HG03432 (cell line): ENCODE measurements around the gene TNN.
A peak's percentile ranks its signal among the peaks of the same experiment; 100 is the strongest.
"Not testable (repeated sequence)": the region's sequence is repeated elsewhere in the genome, so short reads cannot be mapped to it uniquely, and the experiment has no call there.

Experiments used
- ATAC-seq: cut with Tn5 transposase; IDR thresholded peaks from one replicate; pipeline ENCODE4 v1.9.1; 2021; ENCODE audit warnings: mild to moderate bottlenecking, moderate library complexity; ENCODE audit not compliant: unreplicated experiment

TNN gene

GRCh38 chr1:175067362-175068106 lies at the start of gene TNN:
TNN (plus strand) TSS chr1:175067833; CDS start chr1:175077419, 9,586 bp downstream.
- ATAC-seq, result no peak

GRCh38 chr1:175019524-175019923 lies 48.1 kb upstream of the TNN start:
- ATAC-seq, result no peak

GRCh38 chr1:175023043-175023921 lies 44.4 kb upstream of the TNN start, which contains the start of gene MRPS14:
MRPS14 (minus strand) TSS chr1:175023425; CDS start chr1:175023408, 17 bp downstream.
- ATAC-seq, result peak; percentile 95

- not testable (repeated sequence) for ATAC-seq
Measured at GRCh38 chr1:175023922-175024242, 43.8 kb upstream of the TNN start.

GRCh38 chr1:175024773-175025172 lies 42.9 kb upstream of the TNN start:
- no peak for ATAC-seq

- ATAC-seq, result no peak
Measured at GRCh38 chr1:175033953-175034352, 33.7 kb upstream of the TNN start.

- no peak for ATAC-seq
Measured at GRCh38 chr1:175034775-175035174, 32.9 kb upstream of the TNN start.

- ATAC-seq, result no peak
Measured at GRCh38 chr1:175035865-175036264, 31.8 kb upstream of the TNN start.

GRCh38 chr1:175036476-175036875 lies 31.2 kb upstream of the TNN start:
- no peak for ATAC-seq

- ATAC-seq, result no peak
Measured at GRCh38 chr1:175037416-175037815, 30.2 kb upstream of the TNN start.

GRCh38 chr1:175040324-175040879 lies 27.2 kb upstream of the TNN start:
- no peak for ATAC-seq

- ATAC-seq, result no peak
Measured at GRCh38 chr1:175042650-175043049, 25.0 kb upstream of the TNN start.

- no peak for ATAC-seq
Measured at GRCh38 chr1:175043824-175044223, 23.8 kb upstream of the TNN start.

GRCh38 chr1:175044591-175044990 lies 23.0 kb upstream of the TNN start:
- ATAC-seq, result not testable (repeated sequence)

- no peak for ATAC-seq
Measured at GRCh38 chr1:175045097-175045496, 22.5 kb upstream of the TNN start.

- no peak for ATAC-seq
Measured at GRCh38 chr1:175045519-175045918, 22.1 kb upstream of the TNN start.

GRCh38 chr1:175050992-175051391 lies 16.6 kb upstream of the TNN start:
- ATAC-seq, result no peak

GRCh38 chr1:175054736-175055135 lies 12.9 kb upstream of the TNN start:
- ATAC-seq, result no peak

GRCh38 chr1:175062339-175062738 lies 5.3 kb upstream of the TNN start:
- ATAC-seq, result no peak

GRCh38 chr1:175062858-175063257 lies 4.8 kb upstream of the TNN start:
- no peak for ATAC-seq

GRCh38 chr1:175070818-175071217 lies 3.2 kb downstream of the TNN start:
- ATAC-seq, result no peak
